Ascending aorta (tissue), 2 donors: ENCODE results near the gene TBC1D10B. TPM values are rescaled to one million over a fixed set of nuclear protein-coding genes. Genes with fewer than 3 reads are reported as not detected.

Experiments
- DNase-seq, 2 donors: peaks; one replicate each; pipeline ENCODE4 v3.0.0-alpha.2; 2019; ENCODE audit warnings: low spot score in 2 of 2
- H3K27ac ChIP-seq, 2 donors: fragments of 200-600 bp; sonication (generic); one replicate each; pipeline ENCODE4 v1.5.1; 2016 to 2017; ENCODE audit warnings: mild to moderate bottlenecking in 1 of 2
- H3K27me3 ChIP-seq: fragments of 200-600 bp; sonication (generic); one replicate; pipeline ENCODE4 v1.5.1; 2017
- H3K36me3 ChIP-seq, 2 donors: fragments of 200-600 bp; sonication (generic); one replicate each; pipeline ENCODE4 v1.5.1; 2016
- H3K4me1 ChIP-seq, 2 donors: fragments of 200-600 bp; sonication (generic); one replicate each; pipeline ENCODE4 v1.5.1; 2016 to 2017; ENCODE audit warnings: mild to moderate bottlenecking in 1 of 2
- H3K4me3 ChIP-seq, 2 donors: fragments of 200-600 bp; sonication (generic); one replicate each; pipeline ENCODE4 v1.5.1; 2016 to 2017; ENCODE audit warnings: mild to moderate bottlenecking in 1 of 2
- H3K9me3 ChIP-seq, 2 donors: fragments of 200-600 bp; sonication (generic); one replicate each; pipeline ENCODE4 v1.5.1; 2016
- CTCF ChIP-seq, 3 experiments: fragments of 200-600 bp in 2 of 3; fragments of 450-650 bp in 1 of 3; sonication (generic) in 2 of 3; IDR thresholded peaks; one replicate each; pipeline ENCODE4 v1.5.1; 2016 to 2019; ENCODE audit warnings: antibody characterized with exemption in 3 of 3, mild to moderate bottlenecking in 1 of 3, moderate library complexity in 1 of 3
- intact Hi-C: fragments of 100-400 bp; cut with DNase I; formaldehyde crosslinking; loops from one replicate; pipeline ENCODE4 v1.15.1; 2023
- total RNA-seq: library from RNA; depleted of rRNA; stranded (reverse); fragments of >200 nt; gene quantifications from one replicate; pipeline ENCODE4 v1.1.0, GENCODE V29; 2016

Gene TBC1D10B
- total RNA-seq, 1 donor from 2014 or later, result 20.9 TPM

- TF ChIP-seq CTCF (IDR thresholded peaks at IDR 0.05), result no peak
- DNase-seq, result no peak
- Histone ChIP-seq H3K36me3 (peaks cover 34 to 49% of the 10 kb centered on the region in 2 donors), H3K9me3 (no peaks in the 10 kb centered on the region), H3K4me1 (peaks cover 0 to 13% of the 10 kb centered on the region in 2 donors), H3K4me3 (no peak overlapping the region), H3K27ac (no peak overlapping the region), H3K27me3 (no peaks in the 10 kb centered on the region)
- intact Hi-C loops, result loop anchor here (5.0 kb wide), 1 partner anchor 167 kb away; the partner anchor contains the start of gene ZNF768
These were observed 10.5 kb downstream of the TBC1D10B start for GRCh38 chr16:30359871-30360170.

GRCh38 chr16:30358990-30359870, 11.1 kb downstream of the TBC1D10B start:
- DNase-seq, result no peak
- peaks cover 0 to 16% of the 10 kb centered on the region in 2 donors for H3K4me1 ChIP-seq
- peaks cover 30 to 43% of the 10 kb centered on the region in 2 donors for H3K36me3 ChIP-seq
- intact Hi-C loops, result loop anchor here (5.0 kb wide), 1 partner anchor 168 kb away; the partner anchor contains the start of gene ZNF768
- TF ChIP-seq CTCF (IDR thresholded peaks at IDR 0.05), result no peak
- H3K4me3 ChIP-seq, result no peak overlapping the region
- no peaks in the 10 kb centered on the region for H3K9me3 ChIP-seq
- no peak overlapping the region for H3K27ac ChIP-seq
- no peaks in the 10 kb centered on the region for H3K27me3 ChIP-seq

DNA sequence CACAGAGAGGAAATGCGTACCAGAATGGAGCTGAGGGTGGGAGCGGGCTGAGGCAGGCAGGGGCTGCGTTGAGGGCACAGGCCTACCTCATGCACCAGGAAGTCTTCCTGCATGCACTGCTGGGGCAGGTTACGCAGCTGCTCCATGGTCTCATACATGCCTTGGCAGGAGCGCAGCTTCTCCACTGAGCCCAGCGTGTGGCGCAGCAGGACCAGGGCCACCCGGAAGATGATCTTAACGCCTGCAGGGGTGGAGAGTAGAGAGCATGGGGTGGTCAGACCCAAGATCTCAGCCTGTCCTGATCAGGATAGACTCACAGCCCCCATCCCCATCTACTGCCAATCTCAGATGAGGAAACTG, 11.7 kb downstream of the TBC1D10B start:
- intact Hi-C loops, result loop anchor here (5.0 kb wide), 1 partner anchor 169 kb away; the partner anchor contains the start of gene ZNF768
- no peak for TF ChIP-seq CTCF (IDR thresholded peaks at IDR 0.05)
- H3K4me1 ChIP-seq, result peaks cover 0 to 21% of the 10 kb centered on the region in 2 donors
- no peak overlapping the region for H3K4me3 ChIP-seq
- H3K27me3 ChIP-seq, result no peaks in the 10 kb centered on the region
- no peak for DNase-seq
- no peak overlapping the region for H3K27ac ChIP-seq
- peaks cover 30 to 38% of the 10 kb centered on the region in 2 donors for H3K36me3 ChIP-seq
- no peaks in the 10 kb centered on the region for H3K9me3 ChIP-seq

- peaks cover 35 to 39% of the 10 kb centered on the region in 2 donors for H3K36me3 ChIP-seq
- no peak for TF ChIP-seq CTCF (IDR thresholded peaks at IDR 0.05)
- intact Hi-C loops, result loop anchor here (5.0 kb wide), 1 partner anchor 169 kb away; the partner anchor contains the start of gene ZNF768
- H3K4me3 ChIP-seq, result no peak overlapping the region
- H3K9me3 ChIP-seq, result no peaks in the 10 kb centered on the region
- H3K27ac ChIP-seq, result no peak overlapping the region
- no peak for DNase-seq
- H3K4me1 ChIP-seq, result peaks cover 0 to 27% of the 10 kb centered on the region in 2 donors
- no peaks in the 10 kb centered on the region for H3K27me3 ChIP-seq
These were observed 12.3 kb downstream of the TBC1D10B start for GRCh38 chr16:30357715-30358576.

GRCh38 chr16:30357085-30357714, 13.1 kb downstream of the TBC1D10B start:
- Histone ChIP-seq H3K4me3 (no peak overlapping the region), H3K27ac (no peak overlapping the region), H3K27me3 (no peaks in the 10 kb centered on the region), H3K9me3 (no peaks in the 10 kb centered on the region), H3K4me1 (peaks cover 5 to 35% of the 10 kb centered on the region in 2 donors), H3K36me3 (peaks cover 34 to 46% of the 10 kb centered on the region in 2 donors)
- TF ChIP-seq CTCF (IDR thresholded peaks at IDR 0.05), result no peak
- intact Hi-C loops, result loop anchor here (5.0 kb wide), 1 partner anchor 170 kb away; the partner anchor contains the start of gene ZNF768
- DNase-seq, result no peak
